ENCODE results near the gene CCDC187. TPM values are rescaled to one million over a fixed set of nuclear protein-coding genes. Genes with fewer than 3 reads are reported as not detected.
"Not testable (repeated sequence)": the region's sequence is repeated elsewhere in the genome, so short reads cannot be mapped to it uniquely, and the experiment has no call there.

The CCDC187 gene
- polyA plus RNA-seq, 1 donor from 2014 or later: not detected

DNA sequence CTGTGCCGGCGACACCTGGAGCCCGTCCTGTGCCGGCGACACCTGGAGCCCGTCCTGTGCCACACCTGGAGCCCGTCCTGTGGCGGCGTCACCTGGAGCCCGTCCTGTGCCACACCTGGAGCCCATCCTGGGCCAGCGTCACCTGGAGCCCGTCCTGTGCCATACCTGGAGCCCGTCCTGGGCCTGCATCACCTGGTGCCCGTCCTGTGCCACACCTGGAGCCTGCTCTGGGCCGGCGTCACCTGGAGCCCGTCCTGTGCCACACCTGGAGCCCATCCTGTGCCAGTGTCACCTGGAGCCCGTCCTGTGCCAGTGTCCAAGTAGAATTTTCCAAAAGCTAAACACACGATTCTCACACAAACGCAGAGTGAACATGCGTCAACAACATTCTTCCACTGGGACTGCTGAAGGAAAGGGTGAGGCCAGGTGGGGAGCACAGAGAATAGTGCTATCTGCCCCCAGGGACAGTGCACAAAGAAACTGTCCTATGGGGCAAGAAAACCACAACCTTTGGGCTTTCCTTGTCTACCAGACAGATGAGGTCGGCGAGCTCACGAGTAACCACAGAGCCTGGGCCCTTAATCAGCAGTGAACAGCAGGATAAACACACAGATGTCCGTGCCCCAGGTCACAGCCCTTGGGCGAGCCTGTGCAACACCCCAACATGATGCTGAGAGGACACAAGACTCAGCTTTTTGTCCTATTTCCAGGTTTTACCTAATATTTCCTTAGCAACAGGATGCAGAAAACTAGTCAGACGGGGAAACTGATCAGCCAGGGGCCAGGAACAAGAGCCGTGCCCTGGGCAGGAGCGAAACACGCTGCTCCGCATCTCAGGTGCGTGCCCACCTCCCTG, 66.2 kb downstream of the CCDC187 start:
- no peaks in the 10 kb centered on the region for H3K9me3 ChIP-seq (ENCODE audit: low read length)
- H3K27ac ChIP-seq (ENCODE audit: low read length): no peak overlapping the region
- no peak overlapping the region for H3K4me2 ChIP-seq (ENCODE audit: low read length)
- no peaks in the 10 kb centered on the region for H3F3A ChIP-seq (ENCODE audit: insufficient read depth, low read length, poor library complexity, severe bottlenecking)
- H3K9ac ChIP-seq (ENCODE audit: low read length): no peak overlapping the region
- no peak overlapping the region for H3K4me3 ChIP-seq (ENCODE audit: low read length)
- H3K27me3 ChIP-seq (ENCODE audit: insufficient read depth, low read depth, low read length): no peaks in the 10 kb centered on the region
- no peak overlapping the region for H2AFZ ChIP-seq (ENCODE audit: low read depth, low read length)
- H3K9me2 ChIP-seq (ENCODE audit: insufficient read depth, low read length): no peaks in the 10 kb centered on the region
- H4K20me1 ChIP-seq (ENCODE audit: insufficient read depth): no peaks in the 10 kb centered on the region
- no peaks in the 10 kb centered on the region for H3K36me3 ChIP-seq (ENCODE audit: insufficient read depth, low read length)
- no peak for TF ChIP-seq EZH2 (IDR thresholded peaks at IDR 0.05; ENCODE audit: borderline replicate concordance, insufficient read depth, low read length, poor library complexity, severe bottlenecking)
- TF ChIP-seq MXI1 (conservative IDR thresholded peaks at IDR 0.05; ENCODE audit: poor library complexity, severe bottlenecking): no peak
- TF ChIP-seq, protein P1, sequence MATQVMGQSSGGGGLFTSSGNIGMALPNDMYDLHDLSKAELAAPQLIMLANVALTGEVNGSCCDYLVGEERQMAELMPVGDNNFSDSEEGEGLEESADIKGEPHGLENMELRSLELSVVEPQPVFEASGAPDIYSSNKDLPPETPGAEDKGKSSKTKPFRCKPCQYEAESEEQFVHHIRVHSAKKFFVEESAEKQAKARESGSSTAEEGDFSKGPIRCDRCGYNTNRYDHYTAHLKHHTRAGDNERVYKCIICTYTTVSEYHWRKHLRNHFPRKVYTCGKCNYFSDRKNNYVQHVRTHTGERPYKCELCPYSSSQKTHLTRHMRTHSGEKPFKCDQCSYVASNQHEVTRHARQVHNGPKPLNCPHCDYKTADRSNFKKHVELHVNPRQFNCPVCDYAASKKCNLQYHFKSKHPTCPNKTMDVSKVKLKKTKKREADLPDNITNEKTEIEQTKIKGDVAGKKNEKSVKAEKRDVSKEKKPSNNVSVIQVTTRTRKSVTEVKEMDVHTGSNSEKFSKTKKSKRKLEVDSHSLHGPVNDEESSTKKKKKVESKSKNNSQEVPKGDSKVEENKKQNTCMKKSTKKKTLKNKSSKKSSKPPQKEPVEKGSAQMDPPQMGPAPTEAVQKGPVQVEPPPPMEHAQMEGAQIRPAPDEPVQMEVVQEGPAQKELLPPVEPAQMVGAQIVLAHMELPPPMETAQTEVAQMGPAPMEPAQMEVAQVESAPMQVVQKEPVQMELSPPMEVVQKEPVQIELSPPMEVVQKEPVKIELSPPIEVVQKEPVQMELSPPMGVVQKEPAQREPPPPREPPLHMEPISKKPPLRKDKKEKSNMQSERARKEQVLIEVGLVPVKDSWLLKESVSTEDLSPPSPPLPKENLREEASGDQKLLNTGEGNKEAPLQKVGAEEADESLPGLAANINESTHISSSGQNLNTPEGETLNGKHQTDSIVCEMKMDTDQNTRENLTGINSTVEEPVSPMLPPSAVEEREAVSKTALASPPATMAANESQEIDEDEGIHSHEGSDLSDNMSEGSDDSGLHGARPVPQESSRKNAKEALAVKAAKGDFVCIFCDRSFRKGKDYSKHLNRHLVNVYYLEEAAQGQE (IDR thresholded peaks at IDR 0.05; ENCODE audit: borderline replicate concordance): no peak
- TF ChIP-seq, protein P2, sequence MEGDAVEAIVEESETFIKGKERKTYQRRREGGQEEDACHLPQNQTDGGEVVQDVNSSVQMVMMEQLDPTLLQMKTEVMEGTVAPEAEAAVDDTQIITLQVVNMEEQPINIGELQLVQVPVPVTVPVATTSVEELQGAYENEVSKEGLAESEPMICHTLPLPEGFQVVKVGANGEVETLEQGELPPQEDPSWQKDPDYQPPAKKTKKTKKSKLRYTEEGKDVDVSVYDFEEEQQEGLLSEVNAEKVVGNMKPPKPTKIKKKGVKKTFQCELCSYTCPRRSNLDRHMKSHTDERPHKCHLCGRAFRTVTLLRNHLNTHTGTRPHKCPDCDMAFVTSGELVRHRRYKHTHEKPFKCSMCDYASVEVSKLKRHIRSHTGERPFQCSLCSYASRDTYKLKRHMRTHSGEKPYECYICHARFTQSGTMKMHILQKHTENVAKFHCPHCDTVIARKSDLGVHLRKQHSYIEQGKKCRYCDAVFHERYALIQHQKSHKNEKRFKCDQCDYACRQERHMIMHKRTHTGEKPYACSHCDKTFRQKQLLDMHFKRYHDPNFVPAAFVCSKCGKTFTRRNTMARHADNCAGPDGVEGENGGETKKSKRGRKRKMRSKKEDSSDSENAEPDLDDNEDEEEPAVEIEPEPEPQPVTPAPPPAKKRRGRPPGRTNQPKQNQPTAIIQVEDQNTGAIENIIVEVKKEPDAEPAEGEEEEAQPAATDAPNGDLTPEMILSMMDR (IDR thresholded peaks at IDR 0.05; ENCODE audit: poor library complexity, severe bottlenecking): no peak
- no peak for TF ChIP-seq RAD21 (conservative IDR thresholded peaks at IDR 0.05)
- TF ChIP-seq TAF1 (IDR thresholded peaks at IDR 0.05; ENCODE audit: low read depth): no peak
- TF ChIP-seq SMC3 (conservative IDR thresholded peaks at IDR 0.05; ENCODE audit: poor library complexity): no peak
- no peak for TF ChIP-seq POLR2AphosphoS5 (IDR thresholded peaks at IDR 0.05)
- no peak for TF ChIP-seq EP300 (conservative IDR thresholded peaks at IDR 0.05; ENCODE audit: poor library complexity, severe bottlenecking)
- H3K79me2 ChIP-seq (replicated peaks; ENCODE audit: insufficient read depth, low read length): peaks cover 15% of the 10 kb centered on the region

DNA sequence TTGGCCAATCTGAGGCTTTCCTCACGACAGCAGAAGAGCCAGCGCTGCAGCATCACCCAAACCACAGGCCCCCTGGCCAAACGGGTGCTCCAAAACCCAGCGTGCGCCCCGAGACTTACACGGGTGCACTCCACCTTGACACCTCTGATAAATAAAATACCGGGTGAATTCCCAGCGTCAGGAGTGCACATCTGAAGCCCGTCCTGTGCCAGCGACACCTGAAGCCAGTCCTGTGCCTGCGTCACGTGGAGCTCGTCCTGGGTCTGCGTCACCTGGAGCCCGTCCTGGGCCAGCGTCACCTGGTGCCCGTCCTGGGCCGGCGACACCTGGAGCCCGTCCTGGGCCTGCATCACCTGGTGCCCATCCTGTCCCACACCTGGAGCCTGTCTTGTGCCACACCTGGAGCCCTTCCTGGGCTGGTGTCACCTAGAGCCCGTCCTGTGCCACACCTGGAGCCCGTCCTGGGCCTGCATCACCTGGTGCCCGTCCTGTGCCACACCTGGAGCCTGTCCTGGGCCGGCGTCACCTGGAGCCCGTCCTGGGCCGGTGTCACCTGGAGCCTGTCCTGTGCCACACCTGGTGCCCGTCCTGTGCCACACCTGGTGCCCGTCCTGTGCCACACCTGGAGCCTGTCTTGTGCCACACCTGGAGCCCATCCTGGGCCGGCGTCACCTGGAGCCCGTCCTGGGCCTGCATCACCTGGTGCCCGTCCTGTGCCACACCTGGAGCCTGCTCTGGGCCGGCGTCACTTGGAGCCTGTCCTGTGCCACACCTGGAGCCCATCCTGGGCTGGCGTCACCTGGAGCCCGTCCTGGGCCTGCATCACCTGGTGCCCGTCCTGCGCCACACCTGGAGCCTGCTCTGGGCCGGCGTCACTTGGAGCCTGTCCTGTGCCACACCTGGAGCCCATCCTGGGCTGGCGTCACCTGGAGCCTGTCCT, 67.2 kb downstream of the CCDC187 start:
- H3K9me2 ChIP-seq (ENCODE audit: insufficient read depth, low read length); H3K27me3 ChIP-seq (ENCODE audit: insufficient read depth, low read depth, low read length); H2AFZ ChIP-seq (ENCODE audit: low read depth, low read length); H3K79me2 ChIP-seq (replicated peaks; ENCODE audit: insufficient read depth, low read length); H3F3A ChIP-seq (ENCODE audit: insufficient read depth, low read length, poor library complexity, severe bottlenecking); H3K4me3 ChIP-seq (ENCODE audit: low read length); H3K9me3 ChIP-seq (ENCODE audit: low read length); H3K36me3 ChIP-seq (ENCODE audit: insufficient read depth, low read length); H4K20me1 ChIP-seq (ENCODE audit: insufficient read depth); H3K4me2 ChIP-seq (ENCODE audit: low read length); H3K27ac ChIP-seq (ENCODE audit: low read length); H3K9ac ChIP-seq (ENCODE audit: low read length): not testable (repeated sequence)

Data from neural cell (in vitro differentiated cells).